ENCODE measurements around the gene TENM4. TPM values are rescaled to one million over a fixed set of nuclear protein-coding genes. Genes with fewer than 3 reads are reported as not detected.

The TENM4 gene
- polyA plus RNA-seq, 1 donor from 2014 or later, result 16.8 TPM

GRCh38 chr11:79415411-79415810 is 25.4 kb downstream of the TENM4 start:
- Histone ChIP-seq H4K20me1 (ENCODE audit: insufficient read depth) (no peaks in the 10 kb centered on the region), H3K27me3 (ENCODE audit: insufficient read depth, low read depth, low read length) (no peaks in the 10 kb centered on the region), H3F3A (ENCODE audit: insufficient read depth, low read length, poor library complexity, severe bottlenecking) (no peaks in the 10 kb centered on the region), H3K9me2 (ENCODE audit: insufficient read depth, low read length) (no peaks in the 10 kb centered on the region), H3K9ac (ENCODE audit: low read length) (no peak overlapping the region), H3K4me2 (ENCODE audit: low read length) (no peak overlapping the region), H3K79me2 (replicated peaks; ENCODE audit: insufficient read depth, low read length) (peaks cover 15% of the 10 kb centered on the region), H3K27ac (ENCODE audit: low read length) (no peak overlapping the region), H3K4me3 (ENCODE audit: low read length) (no peak overlapping the region), H3K36me3 (ENCODE audit: insufficient read depth, low read length) (peaks cover 4% of the 10 kb centered on the region), H2AFZ (ENCODE audit: low read depth, low read length) (no peak overlapping the region), H3K9me3 (ENCODE audit: low read length) (no peaks in the 10 kb centered on the region)
- TF ChIP-seq EZH2 (IDR thresholded peaks at IDR 0.05; ENCODE audit: borderline replicate concordance, insufficient read depth, low read length, poor library complexity, severe bottlenecking) (no peak), CTCF (IDR thresholded peaks at IDR 0.05; ENCODE audit: poor library complexity, severe bottlenecking) (no peak), TAF1 (IDR thresholded peaks at IDR 0.05; ENCODE audit: low read depth) (no peak), SMC3 (conservative IDR thresholded peaks at IDR 0.05; ENCODE audit: poor library complexity) (no peak), POLR2AphosphoS5 (IDR thresholded peaks at IDR 0.05) (no peak), RAD21 (conservative IDR thresholded peaks at IDR 0.05) (no peak), EP300 (conservative IDR thresholded peaks at IDR 0.05; ENCODE audit: poor library complexity, severe bottlenecking) (no peak)

GRCh38 chr11:79414644-79415317 is 26.0 kb downstream of the TENM4 start:
- Histone ChIP-seq H3K9me3 (ENCODE audit: low read length) (no peaks in the 10 kb centered on the region), H3K79me2 (replicated peaks; ENCODE audit: insufficient read depth, low read length) (peaks cover 15% of the 10 kb centered on the region), H3K9ac (ENCODE audit: low read length) (no peak overlapping the region), H3K36me3 (ENCODE audit: insufficient read depth, low read length) (peaks cover 4% of the 10 kb centered on the region), H4K20me1 (ENCODE audit: insufficient read depth) (no peaks in the 10 kb centered on the region), H3K27me3 (ENCODE audit: insufficient read depth, low read depth, low read length) (no peaks in the 10 kb centered on the region), H3F3A (ENCODE audit: insufficient read depth, low read length, poor library complexity, severe bottlenecking) (no peaks in the 10 kb centered on the region), H3K4me2 (ENCODE audit: low read length) (no peak overlapping the region), H3K27ac (ENCODE audit: low read length) (no peak overlapping the region), H3K9me2 (ENCODE audit: insufficient read depth, low read length) (no peaks in the 10 kb centered on the region), H2AFZ (ENCODE audit: low read depth, low read length) (no peak overlapping the region), H3K4me3 (ENCODE audit: low read length) (no peak overlapping the region)
- TF ChIP-seq RAD21 (conservative IDR thresholded peaks at IDR 0.05) (no peak), CTCF (IDR thresholded peaks at IDR 0.05; ENCODE audit: poor library complexity, severe bottlenecking) (no peak)

- H2AFZ ChIP-seq (ENCODE audit: low read depth, low read length), result no peak overlapping the region
- no peaks in the 10 kb centered on the region for H4K20me1 ChIP-seq (ENCODE audit: insufficient read depth)
- no peak overlapping the region for H3K9ac ChIP-seq (ENCODE audit: low read length)
- TF ChIP-seq SMC3 (conservative IDR thresholded peaks at IDR 0.05; ENCODE audit: poor library complexity), result no peak
- no peak for TF ChIP-seq EP300 (conservative IDR thresholded peaks at IDR 0.05; ENCODE audit: poor library complexity, severe bottlenecking)
- TF ChIP-seq RAD21 (conservative IDR thresholded peaks at IDR 0.05), result no peak
- TF ChIP-seq POLR2AphosphoS5 (IDR thresholded peaks at IDR 0.05), result no peak
- no peak for TF ChIP-seq TAF1 (IDR thresholded peaks at IDR 0.05; ENCODE audit: low read depth)
- TF ChIP-seq EZH2 (IDR thresholded peaks at IDR 0.05; ENCODE audit: borderline replicate concordance, insufficient read depth, low read length, poor library complexity, severe bottlenecking), result no peak
- no peak for TF ChIP-seq MXI1 (conservative IDR thresholded peaks at IDR 0.05; ENCODE audit: poor library complexity, severe bottlenecking)
- TF ChIP-seq CTCF (IDR thresholded peaks at IDR 0.05; ENCODE audit: poor library complexity, severe bottlenecking), result no peak
- no peak overlapping the region for H3K4me3 ChIP-seq (ENCODE audit: low read length)
- no peaks in the 10 kb centered on the region for H3K9me3 ChIP-seq (ENCODE audit: low read length)
- peaks cover 4% of the 10 kb centered on the region for H3K36me3 ChIP-seq (ENCODE audit: insufficient read depth, low read length)
- H3K27me3 ChIP-seq (ENCODE audit: insufficient read depth, low read depth, low read length), result no peaks in the 10 kb centered on the region
- H3K9me2 ChIP-seq (ENCODE audit: insufficient read depth, low read length), result no peaks in the 10 kb centered on the region
- no peak overlapping the region for H3K27ac ChIP-seq (ENCODE audit: low read length)
- H3K4me2 ChIP-seq (ENCODE audit: low read length), result no peak overlapping the region
- H3K79me2 ChIP-seq (replicated peaks; ENCODE audit: insufficient read depth, low read length), result peaks cover 15% of the 10 kb centered on the region
- H3F3A ChIP-seq (ENCODE audit: insufficient read depth, low read length, poor library complexity, severe bottlenecking), result no peaks in the 10 kb centered on the region
These were observed 26.8 kb downstream of the TENM4 start for GRCh38 chr11:79414041-79414440.
